ENCODE results near the gene ARSI.
"Not testable (repeated sequence)": the region's sequence is repeated elsewhere in the genome, so short reads cannot be mapped to it uniquely, and the experiment has no call there.

Gene ARSI

DNA sequence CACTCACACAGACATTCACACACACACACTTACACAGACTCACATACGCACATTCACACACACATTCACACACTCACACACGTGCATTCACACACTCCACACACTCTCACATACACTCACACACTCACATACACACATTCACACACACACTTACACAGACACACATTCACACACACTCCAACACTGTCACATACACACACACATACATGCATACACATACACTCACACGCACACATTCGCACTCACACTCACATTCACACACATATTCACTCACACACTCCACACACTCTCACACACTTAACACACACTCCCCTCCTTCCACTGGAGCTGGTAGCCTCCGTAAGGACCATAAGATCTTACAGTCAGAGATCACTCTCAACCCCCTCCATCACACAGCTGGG lies 39.3 kb downstream of the ARSI start:
- no peak for DNase-seq

DNA sequence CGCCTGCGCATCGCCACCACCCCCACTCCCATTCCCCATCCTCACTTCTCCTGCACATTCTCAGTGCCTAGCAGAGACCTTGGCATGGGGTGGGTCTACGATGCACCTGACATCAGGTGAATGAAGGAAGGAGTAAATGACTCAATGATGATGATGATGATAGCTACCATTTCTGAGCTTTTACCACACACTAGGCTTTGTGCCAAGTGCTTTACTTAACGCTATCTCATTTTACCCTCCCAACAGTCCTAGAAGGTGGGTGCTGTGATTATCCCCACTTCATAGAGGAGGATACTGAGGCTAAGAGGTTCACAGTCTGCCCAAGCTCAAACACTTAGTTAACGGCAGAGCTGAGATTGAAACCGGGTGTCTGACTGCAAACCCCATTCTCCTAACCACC lies 40.2 kb downstream of the ARSI start:
- no peak for DNase-seq

DNA sequence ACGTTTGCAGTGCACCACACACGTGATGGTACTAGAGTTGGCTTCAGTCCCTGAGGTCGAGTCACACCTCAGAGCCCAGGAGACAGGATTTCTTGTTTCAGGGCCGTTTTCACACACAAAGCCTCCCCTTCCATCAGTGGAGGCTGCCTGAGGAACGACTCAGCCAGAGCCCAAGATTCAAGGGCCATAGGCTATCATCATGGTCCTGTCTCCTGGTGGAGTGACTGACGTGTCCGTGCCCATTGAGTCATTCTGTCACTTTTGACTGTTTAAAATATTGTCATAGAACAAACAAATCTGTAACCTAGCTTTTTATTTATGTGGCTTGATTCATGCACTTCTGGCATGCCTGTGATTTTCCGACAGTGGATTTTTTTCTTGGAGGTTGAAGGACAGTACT lies 41.5 kb downstream of the ARSI start:
- no peak for DNase-seq

- DNase-seq, result no peak
Measured at GRCh38 chr5:150258130-150258529, 44.6 kb downstream of the ARSI start.

- DNase-seq, result no peak
Measured at GRCh38 chr5:150257424-150257823, 45.3 kb downstream of the ARSI start.

DNA sequence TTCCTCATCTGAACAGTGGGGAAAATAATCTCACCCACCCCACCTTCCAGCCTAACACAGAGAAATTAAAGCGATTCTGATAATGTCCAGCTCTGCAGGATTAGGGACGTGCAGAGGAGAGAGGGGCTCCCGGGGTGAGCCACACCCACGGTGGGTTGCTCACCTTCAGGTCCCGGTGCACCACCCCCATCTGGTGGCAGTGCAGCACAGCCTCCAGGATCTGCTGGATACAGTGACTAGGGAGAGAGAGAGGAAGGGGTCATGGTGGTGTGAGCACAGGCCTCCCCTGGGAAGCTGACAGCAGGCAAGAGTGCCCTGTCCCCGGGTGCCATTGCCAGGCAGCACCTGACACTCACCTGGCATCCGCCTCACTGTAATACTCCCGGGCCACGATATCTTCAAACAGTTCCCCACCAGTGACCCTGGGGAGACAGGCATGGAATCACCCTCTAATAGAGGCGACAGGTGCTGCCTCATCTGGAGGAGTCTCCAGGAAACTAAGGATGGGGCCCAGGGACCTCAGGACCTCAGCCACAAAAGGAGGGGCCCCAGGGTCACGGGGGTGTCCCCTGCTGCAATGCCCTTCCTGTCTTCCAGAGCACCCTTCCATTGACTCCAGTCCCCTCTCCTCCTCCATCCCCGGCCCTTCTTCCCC lies 46.2 kb downstream of the ARSI start:
- no peak for DNase-seq

DNA sequence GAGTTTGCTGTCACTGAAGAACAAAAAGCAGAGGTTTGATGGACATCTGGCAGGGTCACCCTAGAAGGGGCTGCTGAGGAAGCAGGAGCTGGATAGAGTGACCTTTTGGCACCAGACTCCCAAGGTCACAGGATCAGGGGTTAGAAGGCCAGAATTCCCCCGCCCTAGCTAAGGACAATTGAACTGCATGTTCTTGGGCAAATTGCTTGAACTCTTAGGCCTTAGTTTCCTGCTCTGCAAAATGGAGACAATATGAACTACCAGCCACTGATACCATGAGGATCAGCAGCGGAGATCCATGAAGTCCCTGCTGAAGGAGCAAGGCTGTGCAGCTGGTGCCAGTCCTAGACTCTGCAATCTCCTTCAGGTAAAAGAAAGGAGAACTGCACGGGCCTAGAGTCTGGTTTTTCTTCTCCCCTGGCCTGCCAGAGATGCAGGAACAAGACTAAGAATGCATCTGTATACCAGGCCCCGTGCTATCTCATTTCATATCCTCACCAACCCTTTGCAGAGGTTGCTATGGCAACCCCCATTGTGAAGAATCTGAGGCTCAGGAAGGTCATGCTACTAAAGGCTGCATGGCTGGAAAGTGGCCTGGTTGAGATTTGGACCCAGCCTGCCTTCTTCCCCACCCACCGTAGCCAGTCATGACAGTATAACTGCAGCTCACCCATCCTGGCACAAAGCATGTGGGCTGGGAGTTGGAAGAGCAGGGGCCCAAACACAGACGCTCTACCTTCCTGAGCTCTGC lies 46.9 kb downstream of the ARSI start:
- no peak for DNase-seq

- no peak for DNase-seq
Measured at GRCh38 chr5:150254774-150255173, 47.9 kb downstream of the ARSI start.

GRCh38 chr5:150254363-150254762 lies 48.3 kb downstream of the ARSI start:
- DNase-seq, result no peak

DNA sequence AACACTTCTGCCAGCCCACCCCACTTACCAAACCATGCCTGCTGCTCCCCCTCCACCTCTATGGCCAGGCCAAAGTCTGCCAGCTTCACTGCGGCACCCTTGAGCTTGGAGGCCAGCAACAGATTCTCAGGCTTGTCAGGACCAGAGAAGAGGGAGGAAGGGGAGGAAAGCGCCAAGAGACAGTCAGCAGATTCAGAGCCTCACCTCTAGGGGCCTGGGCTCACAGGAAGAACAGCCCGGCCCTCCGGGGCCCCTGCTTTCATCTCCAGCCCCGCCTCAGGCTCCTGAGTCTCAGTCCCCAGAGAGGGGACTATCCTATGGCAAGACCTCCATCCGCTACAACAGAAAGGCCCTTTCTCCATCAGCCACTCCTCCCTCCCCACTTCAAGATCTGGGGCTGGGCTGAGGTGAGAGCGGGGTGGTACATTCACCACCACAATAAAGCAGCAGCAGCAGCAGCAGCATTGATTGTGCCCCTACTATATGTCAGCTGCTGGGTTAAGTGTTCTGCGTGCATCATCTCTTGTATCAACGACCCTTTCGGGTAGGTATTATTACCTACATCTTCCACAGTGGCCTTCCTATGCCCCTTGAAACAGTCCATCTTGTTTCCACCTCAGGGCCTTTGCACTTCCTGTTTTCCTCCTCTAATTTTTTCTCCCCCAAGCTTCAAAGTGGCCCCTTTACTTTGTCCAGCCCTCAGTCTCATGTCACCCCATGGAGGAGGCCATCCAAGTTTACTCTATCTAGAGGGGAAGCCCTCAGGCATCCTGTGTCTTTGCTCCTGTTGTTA lies 49.1 kb downstream of the ARSI start:
- DNase-seq, result no peak

DNA sequence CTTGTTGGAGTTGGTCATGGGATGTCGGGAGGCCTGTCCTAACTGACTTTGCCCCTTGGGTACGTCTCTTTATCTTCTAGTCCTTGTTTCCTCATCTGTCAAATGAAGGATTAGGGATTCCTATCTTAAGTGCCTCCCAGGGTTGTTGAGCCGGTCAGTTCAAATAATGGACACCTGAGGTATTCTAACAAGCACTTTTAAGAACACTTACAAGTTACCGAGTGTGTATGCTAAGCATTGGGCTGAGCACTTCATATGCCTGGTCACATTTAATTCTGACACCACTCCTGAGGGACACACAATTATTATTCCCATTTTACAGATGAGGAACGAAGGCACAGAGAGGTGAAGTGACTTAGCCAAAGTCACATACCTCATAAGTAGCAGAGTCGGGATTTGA lies 50.2 kb downstream of the ARSI start:
- DNase-seq, result no peak

- DNase-seq, result no peak
Measured at GRCh38 chr5:150251504-150251903, 51.2 kb downstream of the ARSI start.

DNA sequence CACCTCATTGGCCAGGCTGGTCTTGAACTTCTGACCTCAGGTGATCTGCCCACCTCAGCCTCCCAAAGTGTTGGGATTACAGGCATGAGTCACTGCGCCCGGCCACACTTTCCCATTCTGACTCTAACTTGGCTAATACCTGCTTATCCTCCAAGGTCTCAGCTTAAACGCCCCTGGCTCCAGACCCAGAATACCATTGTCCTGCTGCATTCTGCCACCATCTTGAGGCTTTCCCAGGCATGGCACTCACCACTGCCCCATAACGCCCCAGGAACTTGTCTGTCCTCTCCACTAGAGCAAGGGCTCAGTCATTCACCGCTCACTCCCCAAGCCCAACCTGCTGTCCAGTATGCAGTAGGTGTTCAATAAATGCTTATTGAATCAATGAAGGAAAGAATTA lies 53.0 kb downstream of the ARSI start:
- DNase-seq, result no peak

GRCh38 chr5:150248946-150249345 lies 53.8 kb downstream of the ARSI start:
- DNase-seq, result no peak

GRCh38 chr5:150248493-150248892 lies 54.2 kb downstream of the ARSI start:
- DNase-seq, result not testable (repeated sequence)

- no peak for DNase-seq
Measured at GRCh38 chr5:150247726-150248125, 55.0 kb downstream of the ARSI start.

DNA sequence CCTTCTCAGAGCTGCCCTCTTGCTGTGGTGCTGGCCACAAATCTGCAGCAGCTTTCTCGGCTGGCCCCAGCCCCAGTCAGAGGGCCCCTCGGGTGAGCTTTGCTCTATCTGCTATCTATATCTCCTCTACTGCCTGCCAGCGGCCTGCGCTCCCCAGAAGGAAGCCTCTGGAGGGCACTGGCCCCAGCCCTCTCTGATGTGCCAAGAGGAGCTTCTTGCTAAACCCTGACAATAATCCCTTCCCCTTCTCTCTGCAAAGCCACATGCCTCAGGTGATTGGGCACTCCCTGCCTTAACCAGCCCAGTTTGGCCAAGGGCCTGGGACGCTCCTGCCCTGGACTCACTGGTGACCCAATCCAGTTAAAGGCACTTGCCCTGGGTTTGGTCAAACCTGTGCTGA lies 55.9 kb downstream of the ARSI start:
- DNase-seq, result no peak

DNA sequence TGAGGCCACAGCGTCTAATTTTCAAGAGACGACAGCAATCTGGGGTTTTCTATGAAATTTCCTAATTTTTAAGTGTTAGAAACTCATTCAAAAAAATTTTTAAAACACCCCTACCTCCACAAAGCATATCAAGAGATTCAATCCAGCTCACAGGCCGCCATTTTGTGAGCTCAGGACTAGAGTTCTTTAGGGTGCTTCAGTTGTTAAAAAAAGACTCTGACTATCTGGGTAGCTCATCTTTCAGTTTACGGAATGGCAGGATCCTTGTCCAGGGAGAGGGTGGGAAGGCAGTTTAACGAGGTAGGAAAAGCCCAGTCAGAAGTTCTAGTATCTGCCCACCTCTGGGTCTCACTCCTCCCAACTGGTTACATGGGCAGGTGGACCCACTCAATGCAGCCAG lies 56.3 kb downstream of the ARSI start:
- no peak for DNase-seq
